Measurements from ENCODE around the gene CHCHD5. TPM values are rescaled to one million over a fixed set of nuclear protein-coding genes. Genes with fewer than 3 reads are reported as not detected.

CHCHD5 gene
- total RNA-seq, 1 donor from 2014 or later, result 33.5 TPM

- TF ChIP-seq CTCF (conservative IDR thresholded peaks at IDR 0.05), result no peak
- peaks cover 26% of the 10 kb centered on the region for H3K4me1 Mint-ChIP-seq (ENCODE audit: unreplicated experiment)
Measured at GRCh38 chr2:112627060-112628040, 42.9 kb downstream of the CHCHD5 start.

GRCh38 chr2:112629224-112629623 is 44.8 kb downstream of the CHCHD5 start:
- Mint-ChIP-seq H3K4me3 (no peak overlapping the region), H3K27ac (no peak overlapping the region), H3K9me3 (no peaks in the 10 kb centered on the region), H3K4me1 (ENCODE audit: unreplicated experiment) (peaks cover 26% of the 10 kb centered on the region), H3K27me3 (peaks cover 7% of the 10 kb centered on the region), H3K36me3 (no peaks in the 10 kb centered on the region)
- TF ChIP-seq CTCF (conservative IDR thresholded peaks at IDR 0.05), result no peak
- peak; percentile 25 for DNase-seq (ENCODE audit: extremely low spot score, unreplicated experiment)

More at GRCh38 chr2:112627060-112628040, 42.9 kb downstream of the CHCHD5 start:
- peak overlapping the region; percentile 59 for H3K27ac Mint-ChIP-seq
- H3K4me3 Mint-ChIP-seq, result no peak overlapping the region
- H3K36me3 Mint-ChIP-seq, result no peaks in the 10 kb centered on the region
- H3K9me3 Mint-ChIP-seq, result no peaks in the 10 kb centered on the region
- no peak for DNase-seq (ENCODE audit: extremely low spot score, unreplicated experiment)
- H3K27me3 Mint-ChIP-seq, result peaks cover 5% of the 10 kb centered on the region

DNA sequence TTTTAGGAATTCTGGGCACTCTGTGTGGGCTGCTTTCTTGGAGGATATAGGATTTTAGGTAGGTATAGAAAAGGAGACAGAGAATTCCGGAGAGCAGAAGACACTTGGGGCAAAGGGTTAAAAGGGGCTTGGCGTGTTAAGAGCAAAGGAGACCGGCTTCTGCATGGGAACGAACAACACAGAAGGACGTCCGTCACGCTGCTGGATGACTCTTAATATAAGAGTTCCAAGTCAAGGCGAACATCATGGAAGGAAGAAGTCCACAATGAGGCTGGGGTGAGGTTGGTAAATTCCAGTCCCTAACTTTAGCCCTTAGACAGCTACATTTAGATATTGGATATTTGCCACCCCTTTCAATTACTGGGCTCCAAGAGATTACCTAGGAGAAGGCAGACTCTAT is 45.4 kb downstream of the CHCHD5 start:
- peaks cover 26% of the 10 kb centered on the region for H3K4me1 Mint-ChIP-seq (ENCODE audit: unreplicated experiment)
- peaks cover 7% of the 10 kb centered on the region for H3K27me3 Mint-ChIP-seq
- DNase-seq (ENCODE audit: extremely low spot score, unreplicated experiment), result peak; percentile 16
- H3K27ac Mint-ChIP-seq, result peak overlapping the region; percentile 59
- H3K36me3 Mint-ChIP-seq, result no peaks in the 10 kb centered on the region
- TF ChIP-seq CTCF (conservative IDR thresholded peaks at IDR 0.05), result no peak
- H3K4me3 Mint-ChIP-seq, result no peak overlapping the region
- no peaks in the 10 kb centered on the region for H3K9me3 Mint-ChIP-seq

GRCh38 chr2:112630268-112630667 is 45.9 kb downstream of the CHCHD5 start:
- H3K9me3 Mint-ChIP-seq, result no peaks in the 10 kb centered on the region
- peaks cover 7% of the 10 kb centered on the region for H3K27me3 Mint-ChIP-seq
- DNase-seq (ENCODE audit: extremely low spot score, unreplicated experiment), result peak; percentile 16
- H3K27ac Mint-ChIP-seq, result peak overlapping the region; percentile 59
- peaks cover 26% of the 10 kb centered on the region for H3K4me1 Mint-ChIP-seq (ENCODE audit: unreplicated experiment)
- no peaks in the 10 kb centered on the region for H3K36me3 Mint-ChIP-seq
- TF ChIP-seq CTCF (conservative IDR thresholded peaks at IDR 0.05), result no peak
- no peak overlapping the region for H3K4me3 Mint-ChIP-seq

- peak overlapping the region; percentile 32 for H3K27ac Mint-ChIP-seq
- TF ChIP-seq CTCF (conservative IDR thresholded peaks at IDR 0.05), result no peak
- no peaks in the 10 kb centered on the region for H3K36me3 Mint-ChIP-seq
- H3K4me1 Mint-ChIP-seq (ENCODE audit: unreplicated experiment), result peaks cover 26% of the 10 kb centered on the region
- H3K9me3 Mint-ChIP-seq, result no peaks in the 10 kb centered on the region
- peaks cover 14% of the 10 kb centered on the region for H3K27me3 Mint-ChIP-seq
- DNase-seq (ENCODE audit: extremely low spot score, unreplicated experiment), result peak; percentile 25
- no peak overlapping the region for H3K4me3 Mint-ChIP-seq
Measured at GRCh38 chr2:112633708-112634107, 49.3 kb downstream of the CHCHD5 start.
